Measurements from ENCODE around the gene TTLL9.

GRCh38 chr20:31824554-31825313, 45.7 kb upstream of the TTLL9 start:
- TF ChIP-seq POLR2A (IDR thresholded peaks at IDR 0.05; ENCODE audit: low read depth, low read length) = no peak
- TF ChIP-seq POLR2AphosphoS5 (IDR thresholded peaks at IDR 0.05; ENCODE audit: low read depth, low read length) = no peak

Data from GM12892 (cell line).